B cell (primary cell): ENCODE data around the gene DVL2.

Source experiments
- EZH2 ChIP-seq: IDR thresholded peaks from 2 replicates; pipeline ENCODE4 v1.6.1; 2012; ENCODE audit warnings: borderline replicate concordance, low read depth, mild to moderate bottlenecking, moderate library complexity, low read length; ENCODE audit not compliant: insufficient read depth, poor library complexity, severe bottlenecking
- TF ChIP-seq, protein P1 (sequence below): fragments of 200-600 bp; IDR thresholded peaks from one replicate; pipeline ENCODE4 v1.8.0; 2022; ENCODE audit warnings: antibody characterized with exemption, mild to moderate bottlenecking

DNA sequence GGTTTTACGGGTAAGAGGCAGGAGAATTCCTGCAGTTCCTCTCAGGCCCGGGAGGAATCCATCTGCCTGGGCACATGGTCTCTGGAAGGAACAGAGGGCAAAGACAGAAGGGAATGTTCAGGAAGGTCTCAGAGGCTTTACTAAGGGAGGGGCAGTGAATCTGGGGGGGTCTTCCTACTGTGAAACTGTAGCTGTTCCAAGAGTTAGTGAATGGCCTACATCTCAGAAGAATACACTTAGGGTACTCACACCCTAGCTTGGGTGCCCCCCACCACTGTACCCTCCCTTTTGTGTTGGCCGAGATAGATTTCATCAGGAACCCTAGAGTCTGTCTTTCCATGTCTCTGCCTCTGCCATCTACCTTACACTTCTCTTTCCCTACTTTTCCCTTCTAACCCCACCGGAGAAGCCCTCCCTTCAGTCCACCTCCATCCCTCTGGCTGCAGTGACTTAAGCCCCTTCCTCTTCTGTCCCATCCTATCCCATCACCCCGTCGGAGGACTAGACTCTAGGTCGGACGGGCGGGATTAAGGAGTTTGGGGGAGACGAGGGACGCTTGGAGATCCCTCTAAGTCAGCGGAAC is 15.0 kb downstream of the DVL2 start:
- TF ChIP-seq EZH2 = no peak
- TF ChIP-seq, protein P1, sequence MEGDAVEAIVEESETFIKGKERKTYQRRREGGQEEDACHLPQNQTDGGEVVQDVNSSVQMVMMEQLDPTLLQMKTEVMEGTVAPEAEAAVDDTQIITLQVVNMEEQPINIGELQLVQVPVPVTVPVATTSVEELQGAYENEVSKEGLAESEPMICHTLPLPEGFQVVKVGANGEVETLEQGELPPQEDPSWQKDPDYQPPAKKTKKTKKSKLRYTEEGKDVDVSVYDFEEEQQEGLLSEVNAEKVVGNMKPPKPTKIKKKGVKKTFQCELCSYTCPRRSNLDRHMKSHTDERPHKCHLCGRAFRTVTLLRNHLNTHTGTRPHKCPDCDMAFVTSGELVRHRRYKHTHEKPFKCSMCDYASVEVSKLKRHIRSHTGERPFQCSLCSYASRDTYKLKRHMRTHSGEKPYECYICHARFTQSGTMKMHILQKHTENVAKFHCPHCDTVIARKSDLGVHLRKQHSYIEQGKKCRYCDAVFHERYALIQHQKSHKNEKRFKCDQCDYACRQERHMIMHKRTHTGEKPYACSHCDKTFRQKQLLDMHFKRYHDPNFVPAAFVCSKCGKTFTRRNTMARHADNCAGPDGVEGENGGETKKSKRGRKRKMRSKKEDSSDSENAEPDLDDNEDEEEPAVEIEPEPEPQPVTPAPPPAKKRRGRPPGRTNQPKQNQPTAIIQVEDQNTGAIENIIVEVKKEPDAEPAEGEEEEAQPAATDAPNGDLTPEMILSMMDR = no peak
